ENCODE data around the gene TIMP2.

- TF ChIP-seq EZH2 (IDR thresholded peaks at IDR 0.05; ENCODE audit: insufficient read depth, poor library complexity, severe bottlenecking), result no peak
- TF ChIP-seq EZH2phosphoT487 (IDR thresholded peaks at IDR 0.05; ENCODE audit: insufficient read depth, low read depth), result no peak
Observed at GRCh38 chr17:78822552-78822951, 102.6 kb downstream of the TIMP2 start.

Measured in GM23248 (cell line).